ENCODE data around the gene INSRR.

DNA sequence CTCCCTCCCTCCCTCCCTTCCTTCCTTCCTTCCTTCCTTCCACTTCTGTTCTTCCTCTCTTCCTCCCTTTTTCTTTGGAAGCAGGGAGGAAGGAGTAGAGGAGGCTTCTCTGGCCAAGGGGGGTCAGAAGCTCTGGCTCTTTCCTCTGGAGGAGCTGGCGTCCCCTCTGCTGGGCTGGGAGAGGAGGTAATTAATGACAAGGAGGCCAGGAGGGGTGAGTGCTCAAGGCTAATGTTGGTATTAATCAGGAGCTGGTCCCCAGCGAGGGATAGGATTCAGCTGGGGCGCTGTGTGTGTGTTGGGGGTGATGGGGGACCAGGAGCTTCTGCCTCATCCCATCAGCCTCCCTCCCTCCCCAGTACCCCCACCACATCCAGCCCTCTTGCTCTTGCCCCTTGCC, 28.4 kb upstream of the INSRR start:
- TF ChIP-seq, protein P1, sequence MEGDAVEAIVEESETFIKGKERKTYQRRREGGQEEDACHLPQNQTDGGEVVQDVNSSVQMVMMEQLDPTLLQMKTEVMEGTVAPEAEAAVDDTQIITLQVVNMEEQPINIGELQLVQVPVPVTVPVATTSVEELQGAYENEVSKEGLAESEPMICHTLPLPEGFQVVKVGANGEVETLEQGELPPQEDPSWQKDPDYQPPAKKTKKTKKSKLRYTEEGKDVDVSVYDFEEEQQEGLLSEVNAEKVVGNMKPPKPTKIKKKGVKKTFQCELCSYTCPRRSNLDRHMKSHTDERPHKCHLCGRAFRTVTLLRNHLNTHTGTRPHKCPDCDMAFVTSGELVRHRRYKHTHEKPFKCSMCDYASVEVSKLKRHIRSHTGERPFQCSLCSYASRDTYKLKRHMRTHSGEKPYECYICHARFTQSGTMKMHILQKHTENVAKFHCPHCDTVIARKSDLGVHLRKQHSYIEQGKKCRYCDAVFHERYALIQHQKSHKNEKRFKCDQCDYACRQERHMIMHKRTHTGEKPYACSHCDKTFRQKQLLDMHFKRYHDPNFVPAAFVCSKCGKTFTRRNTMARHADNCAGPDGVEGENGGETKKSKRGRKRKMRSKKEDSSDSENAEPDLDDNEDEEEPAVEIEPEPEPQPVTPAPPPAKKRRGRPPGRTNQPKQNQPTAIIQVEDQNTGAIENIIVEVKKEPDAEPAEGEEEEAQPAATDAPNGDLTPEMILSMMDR (conservative IDR thresholded peaks at IDR 0.05; ENCODE audit: low read depth, low read length), result no peak
- TF ChIP-seq EZH2 (IDR thresholded peaks at IDR 0.05; ENCODE audit: low read length, unreplicated experiment) (no peak), EZH2phosphoT487 (IDR thresholded peaks at IDR 0.05; ENCODE audit: borderline replicate concordance, low read length) (no peak)

All from PC-3 (cell line).